ENCODE measurements around the gene CACNA2D2. TPM values are rescaled to one million over a fixed set of nuclear protein-coding genes. Genes with fewer than 3 reads are reported as not detected.
A peak's percentile ranks its signal among the peaks of the same experiment; 100 is the strongest.

CACNA2D2 gene
- total and polyA plus RNA-seq, 11 donors, result 0.49 to 3.6 (median 1.5) TPM

- peak in 1 of 4 donors; percentile 15 for ATAC-seq
- no peaks in the 10 kb centered on the region for H3K4me1 ChIP-seq
- no peak for DNase-seq
- no peak for TF ChIP-seq POLR2A (IDR thresholded peaks at IDR 0.05)
- no peak for TF ChIP-seq CTCF (IDR thresholded peaks at IDR 0.05)
- no peaks in the 10 kb centered on the region for H3K27me3 ChIP-seq
- H3K4me3 ChIP-seq, result no peak overlapping the region
- WGBS, 4 donors, result 88 to 94% (median 91%) methylated on average over 6 to 9 of the region's 9 CpGs
- no peaks in the 10 kb centered on the region for H3K9me3 ChIP-seq
- no peak overlapping the region for H3K27ac ChIP-seq
- no peaks in the 10 kb centered on the region for H3K36me3 ChIP-seq
- intact Hi-C loops (cut with DNase I), result no loop called here
These were observed 86.4 kb downstream of the CACNA2D2 start for GRCh38 chr3:50416736-50417636.

GRCh38 chr3:50415816-50416215 lies 87.6 kb downstream of the CACNA2D2 start:
- Histone ChIP-seq H3K9me3 (no peaks in the 10 kb centered on the region), H3K27ac (no peak overlapping the region), H3K27me3 (no peaks in the 10 kb centered on the region), H3K4me3 (no peak overlapping the region), H3K4me1 (no peaks in the 10 kb centered on the region), H3K36me3 (no peaks in the 10 kb centered on the region)
- no peak for TF ChIP-seq POLR2A (IDR thresholded peaks at IDR 0.05)
- TF ChIP-seq CTCF (IDR thresholded peaks at IDR 0.05), result no peak
- no peak for DNase-seq
- no peak for ATAC-seq
- intact Hi-C loops (cut with DNase I), result no loop called here
- WGBS, 4 donors, result 66 to 80% (median 70%) methylated on average over 5 of the region's 5 CpGs

GRCh38 chr3:50415061-50415460 lies 88.4 kb downstream of the CACNA2D2 start:
- 70 to 79% (median 74%) methylated on average over 3 to 4 of the region's 4 CpGs for WGBS, 4 donors
- intact Hi-C loops (cut with DNase I), result no loop called here
- TF ChIP-seq CTCF (IDR thresholded peaks at IDR 0.05) (no peak), POLR2A (IDR thresholded peaks at IDR 0.05) (no peak)
- Histone ChIP-seq H3K4me1 (no peaks in the 10 kb centered on the region), H3K9me3 (no peaks in the 10 kb centered on the region), H3K27ac (no peak overlapping the region), H3K4me3 (no peak overlapping the region), H3K36me3 (no peaks in the 10 kb centered on the region), H3K27me3 (no peaks in the 10 kb centered on the region)
- ATAC-seq (no peak), DNase-seq (no peak)

GRCh38 chr3:50414616-50415015 lies 88.8 kb downstream of the CACNA2D2 start:
- H3K27me3 ChIP-seq, result no peaks in the 10 kb centered on the region
- no peak for TF ChIP-seq POLR2A (IDR thresholded peaks at IDR 0.05)
- TF ChIP-seq CTCF (IDR thresholded peaks at IDR 0.05), result no peak
- no peak overlapping the region for H3K4me3 ChIP-seq
- DNase-seq (no peak), ATAC-seq (no peak)
- no peaks in the 10 kb centered on the region for H3K36me3 ChIP-seq
- no peaks in the 10 kb centered on the region for H3K9me3 ChIP-seq
- H3K4me1 ChIP-seq, result no peaks in the 10 kb centered on the region
- H3K27ac ChIP-seq, result no peak overlapping the region
- WGBS, 4 donors, result 92 to 97% (median 96%) methylated on average over 14 of the region's 14 CpGs
- intact Hi-C loops (cut with DNase I), result no loop called here

All from heart left ventricle (tissue), 16 donors.